H1 (cell line): ENCODE results near the gene FREM1. TPM values are rescaled to one million over a fixed set of nuclear protein-coding genes. Genes with fewer than 3 reads are reported as not detected.

Source experiments
- CTCF ChIA-PET: fragments of 300-600 bp; sonication (Branson Sonifier 250); formaldehyde crosslinking; loops from one replicate; lab custom pipeline; 2021; ENCODE audit not compliant: partially characterized antibody; lab: Charles Lee
- POLR2A ChIA-PET: fragments of 300-600 bp; sonication (Branson Sonifier 250); formaldehyde crosslinking; loops from one replicate; lab custom pipeline; 2021; ENCODE audit warnings: inconsistent platforms; ENCODE audit not compliant: partially characterized antibody; lab: Charles Lee
- DNase-seq, 2 experiments: peaks; one replicate each; pipeline versions ENCODE4 v3.0.0 to v3.0.0-alpha.2; 2010 to 2022; ENCODE audit warnings: low spot score in 2 of 2, low read depth in 1 of 2, mixed read lengths in 1 of 2
- FAIRE-seq: peaks from 2 replicates; lab custom pipeline; 2011; peaks lifted over from hg19 to GRCh38; lab: Jason Lieb, UNC
- H2AFZ ChIP-seq: 2 replicates; pipeline ENCODE4 v1.8.1; 2012; ENCODE audit warnings: low read length, inconsistent platforms
- H2AK5ac ChIP-seq: 2 replicates; pipeline ENCODE4 v1.6.1; 2013; ENCODE audit warnings: low read depth, low read length
- H2BK120ac ChIP-seq: replicated peaks from 2 replicates; pipeline ENCODE3; 2013; ENCODE audit warnings: low read depth, low read length, inconsistent platforms
- H2BK12ac ChIP-seq: 2 replicates; pipeline ENCODE4 v1.6.1; 2013; ENCODE audit warnings: low read depth, low read length
- H2BK15ac ChIP-seq: 2 replicates; pipeline ENCODE4 v1.6.1; 2013; ENCODE audit warnings: low read length
- H2BK20ac ChIP-seq: 2 replicates; pipeline ENCODE4 v1.6.1; 2013; ENCODE audit warnings: low read length
- H2BK5ac ChIP-seq: 2 replicates; pipeline ENCODE4 v1.6.1; 2013; ENCODE audit warnings: low read depth, low read length
- H3K14ac ChIP-seq: 2 replicates; pipeline ENCODE4 v1.6.1; 2013; ENCODE audit warnings: inconsistent platforms; ENCODE audit not compliant: insufficient read length
- H3K18ac ChIP-seq: 2 replicates; pipeline ENCODE4 v1.6.1; 2013; ENCODE audit warnings: low read length; ENCODE audit errors: extremely low read depth
- H3K23ac ChIP-seq: 2 replicates; pipeline ENCODE4 v1.6.1; 2013; ENCODE audit warnings: inconsistent platforms; ENCODE audit not compliant: insufficient read length
- H3K23me2 ChIP-seq: 2 replicates; pipeline ENCODE4 v1.6.1; 2013; ENCODE audit warnings: low read depth, low read length
- H3K27ac ChIP-seq: 2 replicates; pipeline ENCODE4 v1.6.1; 2011; ENCODE audit warnings: low read depth, low read length, inconsistent platforms
- H3K27me3 ChIP-seq, 4 experiments: replicated peaks in 1 of 4; 1 replicate in 1 of 4; 2 replicates in 3 of 4; pipeline versions ENCODE4 v1.6.1 to v1.8.1; 2011 to 2013; ENCODE audit warnings: low read length in 3 of 4, mild to moderate bottlenecking in 3 of 4, inconsistent platforms in 2 of 4, mixed read lengths in 2 of 4, moderate library complexity in 1 of 4; ENCODE audit not compliant: control insufficient read depth in 3 of 4, insufficient read depth in 3 of 4; ENCODE audit errors: extremely low read depth in 1 of 4
- H3K36me3 ChIP-seq, 4 experiments: 2 replicates each; pipeline versions ENCODE4 v1.6.1 to v1.8.1; 2011 to 2013; ENCODE audit warnings: mild to moderate bottlenecking in 4 of 4, low read length in 3 of 4, moderate library complexity in 2 of 4, control low read depth in 1 of 4, inconsistent platforms in 1 of 4; ENCODE audit not compliant: insufficient read depth in 4 of 4, control insufficient read depth in 2 of 4
- H3K4ac ChIP-seq: replicated peaks from 2 replicates; pipeline ENCODE3; 2013; ENCODE audit warnings: low read length, low read depth, mixed read lengths, inconsistent platforms; ENCODE audit not compliant: insufficient read length
- H3K4me1 ChIP-seq, 4 experiments: replicated peaks in 1 of 4; 1 replicate in 1 of 4; 2 replicates in 3 of 4; pipeline versions ENCODE4 v1.6.1 to v1.8.1; 2011 to 2013; ENCODE audit warnings: low read length in 3 of 4, inconsistent platforms in 2 of 4, mixed read lengths in 1 of 4; ENCODE audit not compliant: insufficient read depth in 4 of 4, control insufficient read depth in 3 of 4
- H3K4me2 ChIP-seq, 2 experiments: 2 replicates each; pipeline versions ENCODE4 v1.6.1 to v1.8.1; 2011 to 2013; ENCODE audit warnings: low read depth in 2 of 2, low read length in 2 of 2, control low read depth in 1 of 2, inconsistent platforms in 1 of 2, mild to moderate bottlenecking in 1 of 2; ENCODE audit not compliant: insufficient read depth in 1 of 2
- H3K4me3 ChIP-seq, 4 experiments: fragments of 200-600, 300-600 bp in 1 of 4; sonication (generic), shearing (Covaris generic), sonication (Bioruptor Twin) in 1 of 4; 2 replicates each; pipeline versions ENCODE4 v1.5.1 to v1.8.1; 2011 to 2016; ENCODE audit warnings: low read length in 4 of 4, low read depth in 3 of 4, control low read depth in 2 of 4, inconsistent platforms in 2 of 4, mild to moderate bottlenecking in 2 of 4, mixed read lengths in 1 of 4, moderate library complexity in 1 of 4; ENCODE audit not compliant: insufficient read depth in 2 of 4; ENCODE audit errors: extremely low read depth in 1 of 4
- H3K56ac ChIP-seq: replicated peaks from 2 replicates; pipeline ENCODE3; 2013; ENCODE audit warnings: low read depth, mild to moderate bottlenecking, mixed read lengths, low read length, inconsistent platforms; ENCODE audit not compliant: insufficient read length
- H3K79me1 ChIP-seq: 2 replicates; pipeline ENCODE4 v1.6.1; 2013; ENCODE audit warnings: low read depth, low read length, control low read depth
- H3K79me2 ChIP-seq, 2 experiments: 2 replicates each; pipeline versions ENCODE4 v1.6.1 to v1.8.1; 2012 to 2013; ENCODE audit warnings: low read length in 2 of 2, mild to moderate bottlenecking in 2 of 2, inconsistent platforms in 1 of 2; ENCODE audit not compliant: insufficient read depth in 2 of 2, control insufficient read depth in 1 of 2
- H3K9ac ChIP-seq, 4 experiments: replicated peaks in 1 of 4; 1 replicate in 1 of 4; 2 replicates in 3 of 4; pipeline versions ENCODE4 v1.6.1 to v1.8.1; 2011 to 2013; ENCODE audit warnings: low read depth in 3 of 4, low read length in 3 of 4, control low read depth in 2 of 4, mild to moderate bottlenecking in 2 of 4, moderate library complexity in 2 of 4, inconsistent platforms in 1 of 4; ENCODE audit errors: extremely low read depth in 1 of 4
- H3K9me3 ChIP-seq, 2 experiments: 2 replicates each; pipeline versions ENCODE4 v1.6.1 to v1.8.1; 2012 to 2013; ENCODE audit warnings: mild to moderate bottlenecking in 2 of 2, moderate library complexity in 2 of 2, control low read depth in 1 of 2, inconsistent platforms in 1 of 2, low read depth in 1 of 2, low read length in 1 of 2, mixed read lengths in 1 of 2; ENCODE audit not compliant: insufficient read depth in 2 of 2
- H4K20me1 ChIP-seq, 2 experiments: replicated peaks in 1 of 2; 2 replicates each; pipeline versions ENCODE3 to v1.8.1; 2011 to 2013; ENCODE audit warnings: inconsistent platforms in 2 of 2, low read length in 2 of 2, mild to moderate bottlenecking in 1 of 2; ENCODE audit not compliant: insufficient read depth in 2 of 2, control insufficient read depth in 1 of 2
- H4K5ac ChIP-seq: 2 replicates; pipeline ENCODE4 v1.6.1; 2013; ENCODE audit warnings: low read length, low read depth, mixed read lengths, inconsistent platforms; ENCODE audit not compliant: insufficient read length
- H4K8ac ChIP-seq: 2 replicates; pipeline ENCODE4 v1.8.0; 2013; ENCODE audit warnings: mild to moderate bottlenecking, moderate library complexity, low read length, inconsistent platforms; ENCODE audit not compliant: insufficient read depth; ENCODE audit errors: extremely low read depth
- H4K91ac ChIP-seq: replicated peaks from 2 replicates; pipeline ENCODE3; 2013; ENCODE audit warnings: low read length, mixed read lengths, inconsistent platforms; ENCODE audit not compliant: insufficient read length
- BRCA1 ChIP-seq: IDR thresholded peaks from 2 replicates; pipeline ENCODE4 v1.6.1; 2012; ENCODE audit warnings: low read depth, low read length, improper control_type of control experiment
- NANOG ChIP-seq: IDR thresholded peaks from 2 replicates; pipeline ENCODE4 v1.6.1; 2011; ENCODE audit warnings: low read length, low read depth, mild to moderate bottlenecking, inconsistent platforms; ENCODE audit not compliant: insufficient read depth, poor library complexity, severe bottlenecking
- WGBS, 2 experiments: shearing (Covaris generic) in 1 of 2; methylation state at CpG; one replicate each; pipeline versions ENCODE4 v1.1.6 to v1.1.7; 2013 to 2015; ENCODE audit warnings: low lambda C conversion rate in 2 of 2, mixed read lengths in 2 of 2, inconsistent platforms in 1 of 2, low coverage in 1 of 2, missing lambda C conversion rate in 1 of 2; ENCODE audit not compliant: insufficient replicate concordance in 2 of 2, insufficient coverage in 1 of 2, insufficient read length in 1 of 2; ENCODE audit errors: extremely low coverage in 1 of 2, missing lambda C conversion rate in 1 of 2; 5-methylcytosine and 5-hydroxymethylcytosine counted together
- polyA plus RNA-seq, 7 experiments: library from polyadenylated mRNA; depleted of rRNA in 3 of 7; stranded (reverse) in 5 of 7; unstranded in 2 of 7; fragments of >200 nt in 5 of 7; fragments of 200-250 nt in 2 of 7; gene quantifications; 1 replicate in 5 of 7; 2 replicates in 1 of 7; 4 replicates in 1 of 7; pipeline versions ENCODE4 v1.2.1 to v1.2.3, GENCODE V29; 2011 to 2013; ENCODE audit warnings: missing spikeins in 2 of 7, mixed read lengths in 2 of 7
- total RNA-seq: library from RNA; stranded (reverse); fragmentation: NEBNext Ultra II Directional; extraction: Animal tissue kit (Norgen Biotek cat#: 25700); gene quantifications from 2 replicates; pipeline ENCODE4 v1.2.1, GENCODE V29; 2021
- TF ChIP-seq, protein P1 (sequence below): IDR thresholded peaks from 2 replicates; pipeline ENCODE4 v1.6.1; 2012; ENCODE audit warnings: inconsistent platforms

Gene FREM1
- total and polyA plus RNA-seq, 2 of the 8 experiments (the other 6 are each of a cell fraction or from before 2014, with no cell fraction given) = 2.6 to 3.1 TPM

DNA sequence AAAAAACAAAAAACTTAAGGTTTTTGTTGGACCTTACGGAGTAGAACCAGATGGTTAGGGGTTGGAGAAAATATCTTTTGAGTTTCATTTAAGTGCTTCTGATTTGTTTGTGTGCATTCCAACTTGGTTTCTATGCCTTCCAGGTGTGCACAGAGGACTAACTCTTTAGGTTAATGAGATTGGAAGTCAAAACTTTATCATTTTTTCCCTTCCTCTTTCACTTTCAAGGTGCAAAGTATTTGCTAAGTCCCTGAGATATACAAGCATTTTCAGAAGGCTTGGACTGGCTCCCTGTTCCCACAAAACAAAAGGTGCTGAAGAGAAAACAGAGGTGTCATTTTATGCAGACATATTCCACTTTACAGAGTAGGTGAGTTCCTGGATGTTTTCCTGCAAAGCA is 157.4 kb downstream of the FREM1 start:
- no peaks in the 10 kb centered on the region for H3K36me3 ChIP-seq
- DNase-seq = no peak
- no peak overlapping the region for H3K14ac ChIP-seq
- no peak overlapping the region for H3K4ac ChIP-seq
- H3K79me1 ChIP-seq = no peaks in the 10 kb centered on the region
- no peak overlapping the region for H3K56ac ChIP-seq
- no peak overlapping the region for H2BK5ac ChIP-seq
- H2BK120ac ChIP-seq = no peak overlapping the region
- 81% methylated on average over 1 of the region's 1 CpG; no CpG with 5 or more reads in 1 of the 2 experiments for WGBS, 2 experiments
- H3K27me3 ChIP-seq = no peaks in the 10 kb centered on the region
- no peaks in the 10 kb centered on the region for H4K20me1 ChIP-seq
- no peak overlapping the region for H3K4me3 ChIP-seq
- no peak overlapping the region for H2AFZ ChIP-seq
- no peaks in the 10 kb centered on the region for H3K23me2 ChIP-seq
- TF ChIP-seq BRCA1 = no peak
- TF ChIP-seq, protein P1, sequence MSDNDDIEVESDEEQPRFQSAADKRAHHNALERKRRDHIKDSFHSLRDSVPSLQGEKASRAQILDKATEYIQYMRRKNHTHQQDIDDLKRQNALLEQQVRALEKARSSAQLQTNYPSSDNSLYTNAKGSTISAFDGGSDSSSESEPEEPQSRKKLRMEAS = no peak
- no peak for TF ChIP-seq NANOG
- H3K4me1 ChIP-seq = peaks cover 2 to 7% (median 3%) of the 10 kb centered on the region in 4 experiments; a peak in 3 of 7 replicates
- no peak overlapping the region for H3K23ac ChIP-seq
- no peaks in the 10 kb centered on the region for H3K9me3 ChIP-seq
- no peak overlapping the region for H4K91ac ChIP-seq
- H2BK12ac ChIP-seq = no peak overlapping the region
- no peak overlapping the region for H2BK20ac ChIP-seq
- H3K27ac ChIP-seq = no peak overlapping the region
- H3K9ac ChIP-seq = no peak overlapping the region
- no peak overlapping the region for H3K4me2 ChIP-seq
- ChIA-PET CTCF (interaction anchor here (0.6 to 2.6 kb wide), 3 partner anchors 16 to 382 kb away, joined by 3 to 17 read pairs (median 3); no protein-coding TSS in a partner anchor), POLR2A (no interaction called here)
- no peaks in the 10 kb centered on the region for H3K79me2 ChIP-seq
- H4K5ac ChIP-seq = no peak overlapping the region
- H3K18ac ChIP-seq = no peak overlapping the region
- no peak for FAIRE-seq
- H4K8ac ChIP-seq = no peak overlapping the region
- H2BK15ac ChIP-seq = no peak overlapping the region
- no peak overlapping the region for H2AK5ac ChIP-seq
